Keratinocyte (primary cell): ENCODE measurements around the gene MEF2B. TPM values are rescaled to one million over a fixed set of nuclear protein-coding genes. Genes with fewer than 3 reads are reported as not detected.
"Not testable (repeated sequence)": the region's sequence is repeated elsewhere in the genome, so short reads cannot be mapped to it uniquely, and the experiment has no call there.

Experiments
- DNase-seq: peaks from one replicate; pipeline ENCODE4 v3.0.0-alpha.2; 2011; ENCODE audit warnings: low read depth, missing footprints, low spot score
- FAIRE-seq: peaks from 2 replicates; lab custom pipeline; 2011; peaks lifted over from hg19 to GRCh38; lab: Jason Lieb, UNC
- H2AFZ ChIP-seq: 2 replicates; pipeline ENCODE4 v1.6.0; 2012; ENCODE audit warnings: low read length, control low read depth, inconsistent platforms; ENCODE audit not compliant: control insufficient read depth
- H3K27ac ChIP-seq: 2 replicates; pipeline ENCODE4 v1.5.1; 2011; ENCODE audit warnings: low read length; ENCODE audit not compliant: control insufficient read depth, insufficient read depth
- H3K27me3 ChIP-seq: 3 replicates; pipeline ENCODE4 v1.6.0; 2011; ENCODE audit warnings: low read length; ENCODE audit not compliant: control insufficient read depth, insufficient read depth; ENCODE audit errors: extremely low read depth
- H3K36me3 ChIP-seq, 2 experiments: 2 replicates in 1 of 2; 3 replicates in 1 of 2; pipeline ENCODE4 v1.5.1; 2011; ENCODE audit warnings: low read length in 2 of 2, mild to moderate bottlenecking in 1 of 2; ENCODE audit not compliant: control insufficient read depth in 2 of 2, insufficient read depth in 2 of 2; ENCODE audit errors: extremely low read depth in 1 of 2
- H3K4me1 ChIP-seq: 3 replicates; pipeline ENCODE4 v1.5.1; 2011; ENCODE audit warnings: low read length; ENCODE audit not compliant: control insufficient read depth, insufficient read depth; ENCODE audit errors: extremely low read depth
- H3K4me2 ChIP-seq: 3 replicates; pipeline ENCODE4 v1.6.0; 2011; ENCODE audit warnings: low read depth, low read length; ENCODE audit not compliant: control insufficient read depth, insufficient read depth; ENCODE audit errors: extremely low read depth
- H3K4me3 ChIP-seq, 3 experiments: fragments of 200-600 bp in 1 of 3; sonication (generic) in 1 of 3; 2 replicates in 2 of 3; 3 replicates in 1 of 3; pipeline ENCODE4 v1.5.1; 2011 to 2016; ENCODE audit warnings: low read length in 3 of 3, mild to moderate bottlenecking in 3 of 3, control low read depth in 2 of 3, inconsistent platforms in 1 of 3, low read depth in 1 of 3, mixed read lengths in 1 of 3, mixed run types in 1 of 3, moderate library complexity in 1 of 3; ENCODE audit not compliant: control insufficient read depth in 2 of 3, insufficient read depth in 2 of 3; ENCODE audit errors: extremely low read depth in 1 of 3
- H3K79me2 ChIP-seq: 2 replicates; pipeline ENCODE4 v1.6.0; 2012; ENCODE audit warnings: low read length; ENCODE audit not compliant: control insufficient read depth, insufficient read depth
- H3K9ac ChIP-seq: 3 replicates; pipeline ENCODE4 v1.6.0; 2011; ENCODE audit warnings: low read length; ENCODE audit not compliant: control insufficient read depth, insufficient read depth; ENCODE audit errors: extremely low read depth
- H3K9me1 ChIP-seq: 3 replicates; pipeline ENCODE4 v1.6.0; 2011; ENCODE audit warnings: low read length; ENCODE audit not compliant: control insufficient read depth, insufficient read depth; ENCODE audit errors: extremely low read depth
- H3K9me3 ChIP-seq: 2 replicates; pipeline ENCODE4 v1.5.1; 2012; ENCODE audit warnings: low read depth, low read length; ENCODE audit not compliant: control insufficient read depth
- H4K20me1 ChIP-seq: 3 replicates; pipeline ENCODE4 v1.6.0; 2011; ENCODE audit warnings: low read length; ENCODE audit not compliant: control insufficient read depth, insufficient read depth; ENCODE audit errors: extremely low read depth
- EZH2 ChIP-seq: IDR thresholded peaks from one replicate; pipeline ENCODE4 v1.6.1; 2012; ENCODE audit warnings: inconsistent platforms, mild to moderate bottlenecking, low read length, moderate library complexity
- dilution Hi-C: fragments of 300-500 bp; cut with MboI; formaldehyde crosslinking; loops from one replicate; pipeline ENCODE4 v1.7.0; 2020; ENCODE audit warnings: low sequenced_read_pairs; ENCODE audit not compliant: extremely low pct_ligation_motif_present
- polyA plus RNA-seq, 5 experiments: library from polyadenylated mRNA; depleted of rRNA in 3 of 5; stranded (reverse) in 3 of 5; stranded (forward) in 1 of 5; unstranded in 1 of 5; fragments of >200 nt; gene quantifications; 1 replicate in 1 of 5; 2 replicates in 3 of 5; 3 replicates in 1 of 5; pipeline versions ENCODE4 v1.2.1 to v1.2.3, GENCODE V29; 2011 to 2012; ENCODE audit warnings: missing spikeins in 2 of 5, low read depth in 1 of 5, low replicate concordance in 1 of 5
- TF ChIP-seq, protein P1 (sequence below), 3 experiments: IDR thresholded peaks in 1 of 3; conservative IDR thresholded peaks in 1 of 3; optimal IDR thresholded peaks in 1 of 3; 2 replicates in 2 of 3; 3 replicates in 1 of 3; pipeline versions ENCODE3 to v1.5.1; 2011; ENCODE audit warnings: low read length in 3 of 3, mild to moderate bottlenecking in 3 of 3, moderate library complexity in 2 of 3, control low read depth in 1 of 3, inconsistent platforms in 1 of 3; ENCODE audit not compliant: insufficient read depth in 2 of 3; ENCODE audit errors: extremely low read depth in 1 of 3

The MEF2B gene
- polyA plus RNA-seq, 1 donor (not counting 4 experiments of a cell fraction or from before 2014, with no cell fraction given), result 0.05 TPM

DNA sequence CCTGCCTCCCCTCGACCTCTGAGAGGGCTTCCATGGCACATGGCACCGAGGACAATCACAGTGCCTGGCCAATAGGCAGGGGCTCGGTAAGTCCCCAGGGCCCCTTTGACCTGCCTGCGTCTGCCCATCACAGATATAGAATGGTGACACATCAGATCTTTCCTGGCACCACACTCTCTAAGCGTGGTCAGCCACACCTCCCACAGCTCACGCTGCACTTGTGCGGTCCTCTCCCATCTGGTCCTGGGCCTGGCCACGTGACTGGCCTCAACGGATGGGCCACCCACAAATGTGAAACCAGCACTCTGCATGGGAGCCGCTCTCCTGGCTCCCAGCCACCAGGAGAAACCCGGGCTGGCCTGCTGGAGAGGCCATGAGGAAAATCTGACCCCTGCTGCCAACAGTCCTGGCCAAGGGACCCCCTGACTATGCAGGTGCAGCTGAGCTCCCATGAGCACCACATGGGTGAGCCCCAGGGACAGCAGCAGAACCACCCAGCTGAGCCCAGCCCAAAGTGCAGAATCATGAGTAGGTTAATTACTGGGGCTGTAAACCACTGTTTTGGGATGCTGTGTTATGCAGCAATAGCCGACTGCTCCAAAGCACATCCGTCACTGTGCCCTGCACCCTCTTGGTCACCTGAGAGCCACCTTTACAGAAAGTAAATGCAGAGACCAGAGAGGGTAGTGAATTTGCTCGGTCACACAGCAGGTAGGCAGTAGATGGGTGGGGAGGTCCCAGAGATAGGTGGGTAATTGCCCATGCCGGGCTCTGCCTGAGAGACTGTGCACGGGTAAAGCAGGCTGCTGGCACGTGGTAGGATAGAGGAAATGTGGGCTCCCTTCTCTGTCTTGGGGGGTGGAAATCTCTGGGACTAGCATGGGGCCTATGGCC, 9.7 kb upstream of the MEF2B start:
- no peaks in the 10 kb centered on the region for H3K9me1 ChIP-seq
- H3K9me3 ChIP-seq, result no peaks in the 10 kb centered on the region
- H3K27ac ChIP-seq, result no peak overlapping the region
- H4K20me1 ChIP-seq, result no peaks in the 10 kb centered on the region
- no peak overlapping the region for H3K4me3 ChIP-seq
- peaks cover 4 to 18% of the 10 kb centered on the region in 2 experiments for H3K36me3 ChIP-seq
- dilution Hi-C loops, result no loop called here
- no peak overlapping the region for H3K9ac ChIP-seq
- H3K4me2 ChIP-seq, result no peak overlapping the region
- FAIRE-seq, result no peak
- no peak overlapping the region for H2AFZ ChIP-seq
- TF ChIP-seq, protein P1, sequence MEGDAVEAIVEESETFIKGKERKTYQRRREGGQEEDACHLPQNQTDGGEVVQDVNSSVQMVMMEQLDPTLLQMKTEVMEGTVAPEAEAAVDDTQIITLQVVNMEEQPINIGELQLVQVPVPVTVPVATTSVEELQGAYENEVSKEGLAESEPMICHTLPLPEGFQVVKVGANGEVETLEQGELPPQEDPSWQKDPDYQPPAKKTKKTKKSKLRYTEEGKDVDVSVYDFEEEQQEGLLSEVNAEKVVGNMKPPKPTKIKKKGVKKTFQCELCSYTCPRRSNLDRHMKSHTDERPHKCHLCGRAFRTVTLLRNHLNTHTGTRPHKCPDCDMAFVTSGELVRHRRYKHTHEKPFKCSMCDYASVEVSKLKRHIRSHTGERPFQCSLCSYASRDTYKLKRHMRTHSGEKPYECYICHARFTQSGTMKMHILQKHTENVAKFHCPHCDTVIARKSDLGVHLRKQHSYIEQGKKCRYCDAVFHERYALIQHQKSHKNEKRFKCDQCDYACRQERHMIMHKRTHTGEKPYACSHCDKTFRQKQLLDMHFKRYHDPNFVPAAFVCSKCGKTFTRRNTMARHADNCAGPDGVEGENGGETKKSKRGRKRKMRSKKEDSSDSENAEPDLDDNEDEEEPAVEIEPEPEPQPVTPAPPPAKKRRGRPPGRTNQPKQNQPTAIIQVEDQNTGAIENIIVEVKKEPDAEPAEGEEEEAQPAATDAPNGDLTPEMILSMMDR (optimal IDR thresholded peaks at IDR 0.05 in 1 of 3, IDR thresholded peaks at IDR 0.05 in 1 of 3, conservative IDR thresholded peaks at IDR 0.05 in 1 of 3; ENCODE audit: extremely low read depth in 1 of 3, insufficient read depth in 2 of 3, low read length in 3 of 3), result no peak
- TF ChIP-seq EZH2, result no peak
- no peaks in the 10 kb centered on the region for H3K4me1 ChIP-seq
- no peaks in the 10 kb centered on the region for H3K79me2 ChIP-seq
- H3K27me3 ChIP-seq, result no peaks in the 10 kb centered on the region
- no peak for DNase-seq

DNA sequence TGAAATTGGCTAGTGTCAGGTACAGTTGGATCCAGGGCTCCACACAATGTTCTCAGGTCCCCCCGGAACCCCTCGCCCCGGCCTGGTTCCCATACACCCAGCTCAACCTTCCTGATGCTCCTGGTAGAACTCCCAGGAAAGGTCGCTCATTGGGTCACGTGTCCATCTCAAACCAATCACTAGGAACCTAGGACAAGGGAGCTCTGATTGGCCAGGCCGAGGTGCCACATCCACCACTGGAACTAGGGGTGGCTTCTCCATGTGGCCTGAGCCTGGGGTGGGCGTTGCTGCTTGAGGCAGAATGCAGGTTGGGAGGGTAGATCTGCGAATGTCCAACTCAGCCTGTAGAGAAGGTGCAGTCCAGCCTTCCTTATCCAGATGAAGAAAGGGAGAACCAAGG, 6.9 kb upstream of the MEF2B start:
- H3K4me2 ChIP-seq, result no peak overlapping the region
- no peak overlapping the region for H3K4me3 ChIP-seq
- no peaks in the 10 kb centered on the region for H3K9me3 ChIP-seq
- H3K4me1 ChIP-seq, result no peaks in the 10 kb centered on the region
- H3K9me1 ChIP-seq, result no peaks in the 10 kb centered on the region
- FAIRE-seq (no peak), DNase-seq (no peak)
- dilution Hi-C loops, result no loop called here
- no peak overlapping the region for H3K9ac ChIP-seq
- H2AFZ ChIP-seq, result no peak overlapping the region
- H3K79me2 ChIP-seq, result no peaks in the 10 kb centered on the region
- H4K20me1 ChIP-seq, result no peaks in the 10 kb centered on the region
- H3K27ac ChIP-seq, result no peak overlapping the region
- H3K27me3 ChIP-seq, result no peaks in the 10 kb centered on the region
- H3K36me3 ChIP-seq, result peaks cover 4 to 15% of the 10 kb centered on the region in 2 experiments
- no peak for TF ChIP-seq EZH2
- TF ChIP-seq, protein P1 (optimal IDR thresholded peaks at IDR 0.05 in 1 of 3, IDR thresholded peaks at IDR 0.05 in 1 of 3, conservative IDR thresholded peaks at IDR 0.05 in 1 of 3; ENCODE audit: extremely low read depth in 1 of 3, insufficient read depth in 2 of 3, low read length in 3 of 3), result no peak

DNA sequence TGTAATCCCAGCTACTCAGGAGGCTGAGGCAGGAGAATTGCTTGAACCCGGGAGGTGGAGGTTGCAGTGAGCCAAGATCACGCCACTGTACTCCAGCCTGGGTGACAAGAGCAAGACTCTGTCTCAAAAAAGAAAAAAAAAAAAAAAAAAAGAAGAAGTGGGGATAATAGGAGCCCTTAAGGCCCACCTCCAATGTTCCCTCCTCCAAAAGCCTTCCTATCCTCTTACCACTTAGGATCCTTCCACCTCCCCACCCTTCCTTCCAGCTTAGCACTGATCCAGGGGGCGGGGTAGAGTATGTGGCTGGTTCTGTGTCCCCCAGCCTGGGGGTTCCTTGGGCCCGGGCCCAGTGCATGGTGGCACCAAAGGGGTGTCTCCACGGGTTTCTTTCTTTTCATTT, 3.2 kb upstream of the MEF2B start:
- H3K9me3 ChIP-seq, H3K4me1 ChIP-seq, H4K20me1 ChIP-seq, H2AFZ ChIP-seq, H3K4me2 ChIP-seq, H3K9ac ChIP-seq, DNase-seq, dilution Hi-C loops, H3K79me2 ChIP-seq, H3K36me3 ChIP-seq, H3K27ac ChIP-seq, H3K4me3 ChIP-seq, FAIRE-seq, H3K9me1 ChIP-seq, H3K27me3 ChIP-seq: not testable (repeated sequence)
